GM12878 (cell line): Measurements from ENCODE around the gene HEG1.

Source experiments
- EZH2 ChIP-seq: IDR thresholded peaks from 2 replicates; pipeline ENCODE4 v1.6.1; 2012; ENCODE audit warnings: low read depth, mild to moderate bottlenecking, control low read depth, inconsistent platforms, low read length, borderline replicate concordance; ENCODE audit not compliant: control insufficient read depth
- JUND ChIP-seq: IDR thresholded peaks from 2 replicates; pipeline ENCODE4 v1.6.1; 2012; ENCODE audit warnings: low read depth, mild to moderate bottlenecking, low read length, improper control_type of control experiment, moderate library complexity
- LARP7 ChIP-seq: fragments of 450-650 bp; IDR thresholded peaks from 2 replicates; pipeline ENCODE4 v1.6.1; 2017; ENCODE audit warnings: mild to moderate bottlenecking
- NFYA ChIP-seq: IDR thresholded peaks from 2 replicates; pipeline ENCODE4 v1.6.1; 2011; ENCODE audit warnings: low read depth, mild to moderate bottlenecking, low read length, improper control_type of control experiment, borderline replicate concordance
- SREBF1 ChIP-seq: IDR thresholded peaks from 2 replicates; pipeline ENCODE4 v1.6.1; 2012; ENCODE audit warnings: mild to moderate bottlenecking, low read length
- SREBF2 ChIP-seq: IDR thresholded peaks from 2 replicates; pipeline ENCODE4 v1.6.1; 2012; ENCODE audit warnings: mild to moderate bottlenecking, low read length
- ZZZ3 ChIP-seq: IDR thresholded peaks from 2 replicates; pipeline ENCODE4 v1.6.1; 2011; ENCODE audit warnings: low read depth; ENCODE audit not compliant: control insufficient read depth, insufficient read length
- TF ChIP-seq, protein P1 (sequence below): fragments of 450-650 bp; formaldehyde crosslinking; IDR thresholded peaks from 2 replicates; pipeline ENCODE4 v1.5.0; 2022; ENCODE audit warnings: mild to moderate bottlenecking, missing genetic modification characterization
- TF ChIP-seq, protein P2 (sequence below), 3 experiments: IDR thresholded peaks in 2 of 3; conservative IDR thresholded peaks in 1 of 3; 2 replicates each; pipeline ENCODE4 v1.5.1; 2011; ENCODE audit warnings: low read depth in 3 of 3, low read length in 3 of 3, mild to moderate bottlenecking in 3 of 3, control low read depth in 2 of 3, moderate library complexity in 2 of 3, inconsistent platforms in 1 of 3, mixed read lengths in 1 of 3; ENCODE audit not compliant: control insufficient read depth in 2 of 3, insufficient read depth in 1 of 3; ENCODE audit errors: extremely low read depth in 1 of 3
- TF ChIP-seq, protein P3 (sequence below): IDR thresholded peaks from 2 replicates; pipeline ENCODE4 v1.6.1; 2011; ENCODE audit warnings: low read depth, low read length, improper control_type of control experiment, borderline replicate concordance
- TF ChIP-seq, protein P4 (sequence below): fragments of 450-650 bp; IDR thresholded peaks from 2 replicates; pipeline ENCODE4 v1.6.1; 2017; ENCODE audit warnings: mild to moderate bottlenecking
- TF ChIP-seq, protein P5 (sequence below): IDR thresholded peaks from 2 replicates; pipeline ENCODE4 v1.6.1; 2011; ENCODE audit warnings: borderline replicate concordance, low read depth, mild to moderate bottlenecking, moderate library complexity, mixed read lengths, low read length; ENCODE audit not compliant: insufficient read depth; ENCODE audit errors: extremely low read length
- TF ChIP-seq, protein P6 (sequence below): IDR thresholded peaks from 2 replicates; pipeline ENCODE4 v1.6.1; 2012; ENCODE audit warnings: low read depth, low read length, improper control_type of control experiment
- TF ChIP-seq, protein P7 (sequence below): fragments of 450-650 bp; formaldehyde crosslinking; IDR thresholded peaks from 2 replicates; pipeline ENCODE4 v1.4.0; 2022; ENCODE audit warnings: mild to moderate bottlenecking, moderate library complexity

DNA sequence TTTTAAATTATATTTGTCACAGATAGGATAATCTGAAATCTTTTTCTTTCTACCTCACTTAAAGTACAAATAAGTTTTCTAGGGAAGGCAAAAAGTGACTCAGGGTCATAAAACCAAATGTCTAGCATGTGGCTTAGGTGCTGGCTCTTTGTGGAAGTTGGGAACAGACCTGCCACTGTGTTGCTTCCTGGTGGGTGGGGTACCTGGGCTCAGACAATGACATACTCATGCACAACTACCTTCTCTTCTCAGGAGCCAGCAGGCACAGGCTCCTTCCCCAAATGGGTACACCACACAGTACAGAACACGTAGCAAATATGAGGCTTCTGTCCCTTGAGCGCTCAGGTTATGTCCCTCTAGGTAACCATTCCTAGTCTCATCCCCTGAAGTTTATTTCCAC, 81.1 kb downstream of the HEG1 start:
- TF ChIP-seq JUND (no peak), SREBF1 (no peak), EZH2 (no peak), ZZZ3 (no peak), NFYA (no peak), SREBF2 (no peak), LARP7 (no peak)
- TF ChIP-seq, protein P1, sequence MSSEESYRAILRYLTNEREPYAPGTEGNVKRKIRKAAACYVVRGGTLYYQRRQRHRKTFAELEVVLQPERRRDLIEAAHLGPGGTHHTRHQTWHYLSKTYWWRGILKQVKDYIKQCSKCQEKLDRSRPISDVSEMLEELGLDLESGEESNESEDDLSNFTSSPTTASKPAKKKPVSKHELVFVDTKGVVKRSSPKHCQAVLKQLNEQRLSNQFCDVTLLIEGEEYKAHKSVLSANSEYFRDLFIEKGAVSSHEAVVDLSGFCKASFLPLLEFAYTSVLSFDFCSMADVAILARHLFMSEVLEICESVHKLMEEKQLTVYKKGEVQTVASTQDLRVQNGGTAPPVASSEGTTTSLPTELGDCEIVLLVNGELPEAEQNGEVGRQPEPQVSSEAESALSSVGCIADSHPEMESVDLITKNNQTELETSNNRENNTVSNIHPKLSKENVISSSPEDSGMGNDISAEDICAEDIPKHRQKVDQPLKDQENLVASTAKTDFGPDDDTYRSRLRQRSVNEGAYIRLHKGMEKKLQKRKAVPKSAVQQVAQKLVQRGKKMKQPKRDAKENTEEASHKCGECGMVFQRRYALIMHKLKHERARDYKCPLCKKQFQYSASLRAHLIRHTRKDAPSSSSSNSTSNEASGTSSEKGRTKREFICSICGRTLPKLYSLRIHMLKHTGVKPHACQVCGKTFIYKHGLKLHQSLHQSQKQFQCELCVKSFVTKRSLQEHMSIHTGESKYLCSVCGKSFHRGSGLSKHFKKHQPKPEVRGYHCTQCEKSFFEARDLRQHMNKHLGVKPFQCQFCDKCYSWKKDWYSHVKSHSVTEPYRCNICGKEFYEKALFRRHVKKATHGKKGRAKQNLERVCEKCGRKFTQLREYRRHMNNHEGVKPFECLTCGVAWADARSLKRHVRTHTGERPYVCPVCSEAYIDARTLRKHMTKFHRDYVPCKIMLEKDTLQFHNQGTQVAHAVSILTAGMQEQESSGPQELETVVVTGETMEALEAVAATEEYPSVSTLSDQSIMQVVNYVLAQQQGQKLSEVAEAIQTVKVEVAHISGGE (CRISPR knock-in tag), result no peak
- TF ChIP-seq, protein P2, sequence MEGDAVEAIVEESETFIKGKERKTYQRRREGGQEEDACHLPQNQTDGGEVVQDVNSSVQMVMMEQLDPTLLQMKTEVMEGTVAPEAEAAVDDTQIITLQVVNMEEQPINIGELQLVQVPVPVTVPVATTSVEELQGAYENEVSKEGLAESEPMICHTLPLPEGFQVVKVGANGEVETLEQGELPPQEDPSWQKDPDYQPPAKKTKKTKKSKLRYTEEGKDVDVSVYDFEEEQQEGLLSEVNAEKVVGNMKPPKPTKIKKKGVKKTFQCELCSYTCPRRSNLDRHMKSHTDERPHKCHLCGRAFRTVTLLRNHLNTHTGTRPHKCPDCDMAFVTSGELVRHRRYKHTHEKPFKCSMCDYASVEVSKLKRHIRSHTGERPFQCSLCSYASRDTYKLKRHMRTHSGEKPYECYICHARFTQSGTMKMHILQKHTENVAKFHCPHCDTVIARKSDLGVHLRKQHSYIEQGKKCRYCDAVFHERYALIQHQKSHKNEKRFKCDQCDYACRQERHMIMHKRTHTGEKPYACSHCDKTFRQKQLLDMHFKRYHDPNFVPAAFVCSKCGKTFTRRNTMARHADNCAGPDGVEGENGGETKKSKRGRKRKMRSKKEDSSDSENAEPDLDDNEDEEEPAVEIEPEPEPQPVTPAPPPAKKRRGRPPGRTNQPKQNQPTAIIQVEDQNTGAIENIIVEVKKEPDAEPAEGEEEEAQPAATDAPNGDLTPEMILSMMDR (IDR thresholded peaks at IDR 0.05 in 2 of 3, conservative IDR thresholded peaks at IDR 0.05 in 1 of 3; ENCODE audit: control insufficient read depth in 2 of 3, extremely low read depth in 1 of 3, insufficient read depth in 1 of 3, low read depth in 3 of 3, low read length in 3 of 3), result no peak
- TF ChIP-seq, protein P3, sequence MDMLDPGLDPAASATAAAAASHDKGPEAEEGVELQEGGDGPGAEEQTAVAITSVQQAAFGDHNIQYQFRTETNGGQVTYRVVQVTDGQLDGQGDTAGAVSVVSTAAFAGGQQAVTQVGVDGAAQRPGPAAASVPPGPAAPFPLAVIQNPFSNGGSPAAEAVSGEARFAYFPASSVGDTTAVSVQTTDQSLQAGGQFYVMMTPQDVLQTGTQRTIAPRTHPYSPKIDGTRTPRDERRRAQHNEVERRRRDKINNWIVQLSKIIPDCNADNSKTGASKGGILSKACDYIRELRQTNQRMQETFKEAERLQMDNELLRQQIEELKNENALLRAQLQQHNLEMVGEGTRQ, result no peak
- TF ChIP-seq, protein P4, sequence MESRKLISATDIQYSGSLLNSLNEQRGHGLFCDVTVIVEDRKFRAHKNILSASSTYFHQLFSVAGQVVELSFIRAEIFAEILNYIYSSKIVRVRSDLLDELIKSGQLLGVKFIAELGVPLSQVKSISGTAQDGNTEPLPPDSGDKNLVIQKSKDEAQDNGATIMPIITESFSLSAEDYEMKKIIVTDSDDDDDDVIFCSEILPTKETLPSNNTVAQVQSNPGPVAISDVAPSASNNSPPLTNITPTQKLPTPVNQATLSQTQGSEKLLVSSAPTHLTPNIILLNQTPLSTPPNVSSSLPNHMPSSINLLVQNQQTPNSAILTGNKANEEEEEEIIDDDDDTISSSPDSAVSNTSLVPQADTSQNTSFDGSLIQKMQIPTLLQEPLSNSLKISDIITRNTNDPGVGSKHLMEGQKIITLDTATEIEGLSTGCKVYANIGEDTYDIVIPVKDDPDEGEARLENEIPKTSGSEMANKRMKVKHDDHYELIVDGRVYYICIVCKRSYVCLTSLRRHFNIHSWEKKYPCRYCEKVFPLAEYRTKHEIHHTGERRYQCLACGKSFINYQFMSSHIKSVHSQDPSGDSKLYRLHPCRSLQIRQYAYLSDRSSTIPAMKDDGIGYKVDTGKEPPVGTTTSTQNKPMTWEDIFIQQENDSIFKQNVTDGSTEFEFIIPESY, result no peak
- TF ChIP-seq, protein P5, sequence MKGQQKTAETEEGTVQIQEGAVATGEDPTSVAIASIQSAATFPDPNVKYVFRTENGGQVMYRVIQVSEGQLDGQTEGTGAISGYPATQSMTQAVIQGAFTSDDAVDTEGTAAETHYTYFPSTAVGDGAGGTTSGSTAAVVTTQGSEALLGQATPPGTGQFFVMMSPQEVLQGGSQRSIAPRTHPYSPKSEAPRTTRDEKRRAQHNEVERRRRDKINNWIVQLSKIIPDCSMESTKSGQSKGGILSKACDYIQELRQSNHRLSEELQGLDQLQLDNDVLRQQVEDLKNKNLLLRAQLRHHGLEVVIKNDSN, result no peak
- TF ChIP-seq, protein P6, sequence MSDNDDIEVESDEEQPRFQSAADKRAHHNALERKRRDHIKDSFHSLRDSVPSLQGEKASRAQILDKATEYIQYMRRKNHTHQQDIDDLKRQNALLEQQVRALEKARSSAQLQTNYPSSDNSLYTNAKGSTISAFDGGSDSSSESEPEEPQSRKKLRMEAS, result no peak
- TF ChIP-seq, protein P7, sequence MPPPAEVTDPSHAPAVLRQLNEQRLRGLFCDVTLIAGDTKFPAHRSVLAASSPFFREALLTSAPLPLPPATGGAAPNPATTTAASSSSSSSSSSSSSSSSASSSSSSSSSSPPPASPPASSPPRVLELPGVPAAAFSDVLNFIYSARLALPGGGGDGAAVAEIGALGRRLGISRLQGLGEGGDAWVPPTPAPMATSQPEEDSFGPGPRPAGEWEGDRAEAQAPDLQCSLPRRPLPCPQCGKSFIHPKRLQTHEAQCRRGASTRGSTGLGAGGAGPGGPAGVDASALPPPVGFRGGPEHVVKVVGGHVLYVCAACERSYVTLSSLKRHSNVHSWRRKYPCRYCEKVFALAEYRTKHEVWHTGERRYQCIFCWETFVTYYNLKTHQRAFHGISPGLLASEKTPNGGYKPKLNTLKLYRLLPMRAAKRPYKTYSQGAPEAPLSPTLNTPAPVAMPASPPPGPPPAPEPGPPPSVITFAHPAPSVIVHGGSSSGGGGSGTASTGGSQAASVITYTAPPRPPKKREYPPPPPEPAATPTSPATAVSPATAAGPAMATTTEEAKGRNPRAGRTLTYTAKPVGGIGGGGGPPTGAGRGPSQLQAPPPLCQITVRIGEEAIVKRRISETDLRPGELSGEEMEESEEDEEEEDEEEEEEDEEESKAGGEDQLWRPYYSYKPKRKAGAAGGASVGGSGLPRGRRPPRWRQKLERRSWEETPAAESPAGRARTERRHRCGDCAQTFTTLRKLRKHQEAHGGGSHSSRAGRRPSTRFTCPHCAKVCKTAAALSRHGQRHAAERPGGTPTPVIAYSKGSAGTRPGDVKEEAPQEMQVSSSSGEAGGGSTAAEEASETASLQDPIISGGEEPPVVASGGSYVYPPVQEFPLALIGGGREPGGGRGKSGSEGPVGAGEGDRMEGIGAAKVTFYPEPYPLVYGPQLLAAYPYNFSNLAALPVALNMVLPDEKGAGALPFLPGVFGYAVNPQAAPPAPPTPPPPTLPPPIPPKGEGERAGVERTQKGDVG (CRISPR knock-in tag), result no peak
